ENCODE data around the gene SLC25A29. TPM values are rescaled to one million over a fixed set of nuclear protein-coding genes. Genes with fewer than 3 reads are reported as not detected.

SLC25A29 gene
- total RNA-seq, 1 donor from 2014 or later, result 24.2 TPM

Small RNA genes lying within 50 kb of the gene (small RNA-seq; reads per million reads assigned to genes)
- gene MIR345 (ENCODE audit: low replicate concordance) (30.7 reads per million, percentile 95 among the genes with 10 or more reads in this experiment), gene RN7SL523P (ENCODE audit: low replicate concordance) (not detected)

Other genes starting within 250 kb of the SLC25A29 start
- 46.1 TPM for gene EVL, start 241.0 kb downstream of the SLC25A29 start, total RNA-seq
- gene DEGS2, start 146.8 kb downstream of the SLC25A29 start, total RNA-seq, result 7.4 TPM
- gene YY1, start 67.3 kb downstream of the SLC25A29 start, total RNA-seq, result 38.8 TPM
- not detected for gene SLC25A47, start 16.9 kb upstream of the SLC25A29 start, total RNA-seq
- 9.1 TPM for gene WDR25, start 70.0 kb upstream of the SLC25A29 start, total RNA-seq

Measured in skin of body (tissue), 2 donors.